Activated T-helper 2 cell treated with anti-CD3 and anti-CD28 coated beads, Interferon-gamma antibody, Interleukin-2, Interleukin-4, amounts not matched to agents 10 μg/mL and 5 μg/mL and 100 μg/mL, durations not matched to agents 14 hours and 24 hours and 36 hours (primary cell): ENCODE results near the gene OTX1. TPM values are rescaled to one million over a fixed set of nuclear protein-coding genes. Genes with fewer than 3 reads are reported as not detected.

Experiments
- DNase-seq: peaks from one replicate; pipeline ENCODE4 v3.0.0; 2021; ENCODE audit warnings: low spot score
- H3K27ac Mint-ChIP-seq: one replicate; pipeline ENCODE4 v1.8.0; 2021; ENCODE audit warnings: mixed read lengths
- H3K27me3 Mint-ChIP-seq: one replicate; pipeline ENCODE4 v1.8.0; 2021; ENCODE audit warnings: low read depth, mixed read lengths
- H3K36me3 Mint-ChIP-seq: one replicate; pipeline ENCODE4 v1.8.0; 2021; ENCODE audit warnings: low read depth, mixed read lengths
- H3K4me1 Mint-ChIP-seq: one replicate; pipeline ENCODE4 v1.8.0; 2021; ENCODE audit warnings: low read depth, mixed read lengths
- H3K4me3 Mint-ChIP-seq: one replicate; pipeline ENCODE4 v1.8.0; 2021; ENCODE audit warnings: low read depth, mild to moderate bottlenecking, moderate library complexity, mixed read lengths
- H3K9me3 Mint-ChIP-seq: one replicate; pipeline ENCODE4 v1.8.0; 2021; ENCODE audit warnings: mixed read lengths
- intact Hi-C: fragments of 100-400 bp; cut with micrococcal nuclease; formaldehyde crosslinking; loops from one replicate; pipeline ENCODE4 v1.15.1; 2023
- total RNA-seq: library from RNA; stranded (reverse); gene quantifications from 2 replicates; pipeline ENCODE4 v1.2.3, GENCODE V29; 2022

OTX1 gene
- total RNA-seq, 1 donor from 2014 or later = not detected

GRCh38 chr2:63049211-63049969 is 1.2 kb upstream of the OTX1 start:
- H3K36me3 Mint-ChIP-seq = no peaks in the 10 kb centered on the region
- intact Hi-C loops = no loop called here
- DNase-seq = no peak
- peak overlapping the region; percentile 45 for H3K27ac Mint-ChIP-seq
- no peaks in the 10 kb centered on the region for H3K9me3 Mint-ChIP-seq
- H3K4me3 Mint-ChIP-seq = peak overlapping the region; percentile 80
- peaks cover 76% of the 10 kb centered on the region for H3K27me3 Mint-ChIP-seq
- peaks cover 18% of the 10 kb centered on the region for H3K4me1 Mint-ChIP-seq

- intact Hi-C loops = loop anchor here (1.0 to 10.0 kb wide), 3 partner anchors 8 to 593 kb away; no protein-coding TSS in a partner anchor
- DNase-seq = no peak
- H3K4me3 Mint-ChIP-seq = peak overlapping the region; percentile 80
- peaks cover 23% of the 10 kb centered on the region for H3K4me1 Mint-ChIP-seq
- H3K36me3 Mint-ChIP-seq = no peaks in the 10 kb centered on the region
- H3K27ac Mint-ChIP-seq = peak overlapping the region; percentile 45
- no peaks in the 10 kb centered on the region for H3K9me3 Mint-ChIP-seq
- H3K27me3 Mint-ChIP-seq = peaks cover 81% of the 10 kb centered on the region
Observed at GRCh38 chr2:63049970-63050333, 678 bp upstream of the OTX1 start.

- H3K27me3 Mint-ChIP-seq = peaks cover 82% of the 10 kb centered on the region
- no peak for DNase-seq
- peak overlapping the region; percentile 67 for H3K4me3 Mint-ChIP-seq
- no peaks in the 10 kb centered on the region for H3K36me3 Mint-ChIP-seq
- no peaks in the 10 kb centered on the region for H3K9me3 Mint-ChIP-seq
- intact Hi-C loops = loop anchor here (5.0 to 10.0 kb wide), 2 partner anchors 374 to 594 kb away; no protein-coding TSS in a partner anchor
- peaks cover 31% of the 10 kb centered on the region for H3K4me1 Mint-ChIP-seq
- no peak overlapping the region for H3K27ac Mint-ChIP-seq
Observed at GRCh38 chr2:63051042-63051794, 588 bp downstream of the OTX1 start.

- no peaks in the 10 kb centered on the region for H3K36me3 Mint-ChIP-seq
- H3K27ac Mint-ChIP-seq = no peak overlapping the region
- peaks cover 82% of the 10 kb centered on the region for H3K27me3 Mint-ChIP-seq
- peak overlapping the region; percentile 13 for H3K4me3 Mint-ChIP-seq
- no peak for DNase-seq
- peaks cover 34% of the 10 kb centered on the region for H3K4me1 Mint-ChIP-seq
- intact Hi-C loops = loop anchor here (5.0 to 10.0 kb wide), 2 partner anchors 373 to 595 kb away; no protein-coding TSS in a partner anchor
- H3K9me3 Mint-ChIP-seq = no peaks in the 10 kb centered on the region
Observed at GRCh38 chr2:63051795-63052333, 1.2 kb downstream of the OTX1 start.

GRCh38 chr2:63052411-63053080 is 1.9 kb downstream of the OTX1 start:
- H3K27me3 Mint-ChIP-seq = peaks cover 82% of the 10 kb centered on the region
- no peak overlapping the region for H3K4me3 Mint-ChIP-seq
- H3K9me3 Mint-ChIP-seq = no peaks in the 10 kb centered on the region
- intact Hi-C loops = loop anchor here (5.0 to 10.0 kb wide), 2 partner anchors 372 to 595 kb away; no protein-coding TSS in a partner anchor
- H3K36me3 Mint-ChIP-seq = no peaks in the 10 kb centered on the region
- no peak overlapping the region for H3K27ac Mint-ChIP-seq
- H3K4me1 Mint-ChIP-seq = peaks cover 40% of the 10 kb centered on the region
- DNase-seq = no peak

GRCh38 chr2:63053081-63053888 is 2.7 kb downstream of the OTX1 start:
- no peaks in the 10 kb centered on the region for H3K9me3 Mint-ChIP-seq
- H3K36me3 Mint-ChIP-seq = no peaks in the 10 kb centered on the region
- H3K27me3 Mint-ChIP-seq = peaks cover 85% of the 10 kb centered on the region
- intact Hi-C loops = loop anchor here (5.0 to 10.0 kb wide), 2 partner anchors 372 to 596 kb away; no protein-coding TSS in a partner anchor
- H3K4me1 Mint-ChIP-seq = peaks cover 43% of the 10 kb centered on the region
- no peak overlapping the region for H3K27ac Mint-ChIP-seq
- no peak for DNase-seq
- no peak overlapping the region for H3K4me3 Mint-ChIP-seq

- H3K36me3 Mint-ChIP-seq = no peaks in the 10 kb centered on the region
- peak overlapping the region; percentile 38 for H3K4me3 Mint-ChIP-seq
- intact Hi-C loops = loop anchor here (5.0 to 10.0 kb wide), 2 partner anchors 371 to 597 kb away; no protein-coding TSS in a partner anchor
- peaks cover 83% of the 10 kb centered on the region for H3K27me3 Mint-ChIP-seq
- H3K4me1 Mint-ChIP-seq = peaks cover 44% of the 10 kb centered on the region
- DNase-seq = no peak
- no peak overlapping the region for H3K27ac Mint-ChIP-seq
- H3K9me3 Mint-ChIP-seq = no peaks in the 10 kb centered on the region
Observed at GRCh38 chr2:63053889-63054602, 3.4 kb downstream of the OTX1 start.

- Mint-ChIP-seq H3K4me1 (peaks cover 41% of the 10 kb centered on the region), H3K9me3 (no peaks in the 10 kb centered on the region), H3K27ac (no peak overlapping the region), H3K4me3 (no peak overlapping the region), H3K27me3 (peaks cover 75% of the 10 kb centered on the region), H3K36me3 (peaks cover under 1% of the 10 kb centered on the region)
- intact Hi-C loops = loop anchor here (5.0 to 10.0 kb wide), 2 partner anchors 370 to 598 kb away; no protein-coding TSS in a partner anchor
- no peak for DNase-seq
Observed at GRCh38 chr2:63054841-63055225, 4.2 kb downstream of the OTX1 start.

- Mint-ChIP-seq H3K9me3 (no peaks in the 10 kb centered on the region), H3K27ac (no peak overlapping the region), H3K4me1 (peaks cover 44% of the 10 kb centered on the region), H3K27me3 (peaks cover 79% of the 10 kb centered on the region), H3K36me3 (peaks cover 3% of the 10 kb centered on the region), H3K4me3 (peak overlapping the region; percentile 13)
- no peak for DNase-seq
- intact Hi-C loops = loop anchor here (10.0 kb wide), 1 partner anchor 369 kb away; no protein-coding TSS in a partner anchor
Observed at GRCh38 chr2:63055226-63056106, 4.8 kb downstream of the OTX1 start.

GRCh38 chr2:63056107-63057050 is 5.7 kb downstream of the OTX1 start:
- peaks cover 79% of the 10 kb centered on the region for H3K27me3 Mint-ChIP-seq
- H3K4me3 Mint-ChIP-seq = no peak overlapping the region
- intact Hi-C loops = loop anchor here (10.0 kb wide), 1 partner anchor 368 kb away; no protein-coding TSS in a partner anchor
- peaks cover 40% of the 10 kb centered on the region for H3K4me1 Mint-ChIP-seq
- H3K9me3 Mint-ChIP-seq = no peaks in the 10 kb centered on the region
- H3K27ac Mint-ChIP-seq = no peak overlapping the region
- DNase-seq = no peak
- peaks cover 3% of the 10 kb centered on the region for H3K36me3 Mint-ChIP-seq
